Caco-2 (cell line): ENCODE data around the gene LIMS2. TPM values are rescaled to one million over a fixed set of nuclear protein-coding genes. Genes with fewer than 3 reads are reported as not detected.

Experiments used
- BruUV-seq: library from RNA; stranded (reverse); fragments of 400-500 nt; replicated peaks from 2 replicates; lab custom pipeline; 2021; lab: Mats Ljungman, UMichigan
- CTCF ChIA-PET: fragments of 300-600 bp; sonication (Branson Sonifier 250); formaldehyde crosslinking; loops from one replicate; lab custom pipeline; 2022; ENCODE audit warnings: antibody characterized with exemption; lab: Charles Lee
- POLR2A ChIA-PET: fragments of 300-600 bp; sonication (Branson Sonifier 250); formaldehyde crosslinking; loops from one replicate; lab custom pipeline; 2022; ENCODE audit warnings: antibody characterized with exemption; lab: Charles Lee
- DNase-seq, 2 experiments: peaks; one replicate each; pipeline versions ENCODE4 v3.0.0 to v3.0.0-alpha.2; 2020 to 2022
- H3K27me3 ChIP-seq: replicated peaks from 2 replicates; pipeline ENCODE4 v1.6.0; 2011; ENCODE audit warnings: low read length; ENCODE audit not compliant: control insufficient read depth, insufficient read depth
- H3K36me3 ChIP-seq: 2 replicates; pipeline ENCODE4 v1.5.1; 2011; ENCODE audit warnings: low read length; ENCODE audit not compliant: control insufficient read depth, insufficient read depth
- H3K4me1 ChIP-seq: fragments of 250-450 bp; sonication (Bioruptor Pico); 2 replicates; pipeline ENCODE4 v1.5.1; 2020; ENCODE audit warnings: mild to moderate bottlenecking
- H3K4me3 ChIP-seq: 2 replicates; pipeline ENCODE4 v1.5.1; 2011; ENCODE audit warnings: low read depth, mild to moderate bottlenecking, control low read depth, low read length
- H3K9me3 ChIP-seq: fragments of 250-450 bp; sonication (Bioruptor Pico); 2 replicates; pipeline ENCODE4 v1.5.1; 2020; ENCODE audit warnings: mild to moderate bottlenecking, moderate library complexity
- H3K27ac Mint-ChIP-seq: one replicate; pipeline ENCODE4 v1.8.0; 2022; ENCODE audit warnings: mixed read lengths; ENCODE audit not compliant: unreplicated experiment
- H3K27me3 Mint-ChIP-seq: one replicate; pipeline ENCODE4 v1.8.0; 2022; ENCODE audit warnings: mixed read lengths; ENCODE audit not compliant: insufficient read depth, unreplicated experiment
- H3K36me3 Mint-ChIP-seq: one replicate; pipeline ENCODE4 v1.8.0; 2022; ENCODE audit warnings: mild to moderate bottlenecking, mixed read lengths; ENCODE audit not compliant: insufficient read depth, unreplicated experiment
- H3K4me1 Mint-ChIP-seq: one replicate; pipeline ENCODE4 v1.8.0; 2022; ENCODE audit warnings: low read depth, mixed read lengths; ENCODE audit not compliant: unreplicated experiment
- H3K4me3 Mint-ChIP-seq: one replicate; pipeline ENCODE4 v1.8.0; 2022; ENCODE audit warnings: mild to moderate bottlenecking, moderate library complexity, mixed read lengths; ENCODE audit not compliant: unreplicated experiment
- H3K9me3 Mint-ChIP-seq: one replicate; pipeline ENCODE4 v1.8.0; 2022; ENCODE audit warnings: mixed read lengths; ENCODE audit not compliant: unreplicated experiment
- CTCF ChIP-seq, 2 experiments: fragments of 200-600 bp in 1 of 2; IDR thresholded peaks; 1 replicate in 1 of 2; 2 replicates in 1 of 2; pipeline versions ENCODE4 v1.5.1 to v1.8.0; 2011 to 2022; ENCODE audit warnings: antibody characterized with exemption in 1 of 2, control low read depth in 1 of 2, inconsistent platforms in 1 of 2, low read depth in 1 of 2, low read length in 1 of 2, mild to moderate bottlenecking in 1 of 2, moderate library complexity in 1 of 2; ENCODE audit not compliant: insufficient read depth in 1 of 2, severe bottlenecking in 1 of 2, unreplicated experiment in 1 of 2
- intact Hi-C: fragments of 100-400 bp; cut with micrococcal nuclease; formaldehyde crosslinking; loops from one replicate; pipeline ENCODE4 v1.10.0; 2022; ENCODE audit not compliant: unreplicated experiment
- total RNA-seq: library from RNA; stranded (reverse); gene quantifications from 2 replicates; pipeline ENCODE4 v1.2.3, GENCODE V29; 2022

The LIMS2 gene
- total RNA-seq, 1 experiment from 2014 or later = 10.0 TPM

GRCh38 chr2:127680706-127681287 is 5.5 kb upstream of the LIMS2 start:
- CTCF ChIA-PET = interaction anchor here (0.6 kb wide), 1 partner anchor 90 kb away, joined by 4 read pairs; no protein-coding TSS in a partner anchor
- H3K4me1 ChIP-seq = no peaks in the 10 kb centered on the region
- no peak for TF ChIP-seq CTCF (IDR thresholded peaks at IDR 0.05; ENCODE audit: insufficient read depth in 1 of 2, low read depth in 1 of 2, low read length in 1 of 2, severe bottlenecking in 1 of 2, unreplicated experiment in 1 of 2)
- Mint-ChIP-seq H3K4me3 (no peak overlapping the region), H3K36me3 (no peaks in the 10 kb centered on the region), H3K27me3 (peaks cover 11% of the 10 kb centered on the region), H3K4me1 (no peaks in the 10 kb centered on the region), H3K9me3 (no peaks in the 10 kb centered on the region), H3K27ac (no peak overlapping the region)
- H3K36me3 ChIP-seq = no peaks in the 10 kb centered on the region
- intact Hi-C loops = no loop called here
- H3K27me3 ChIP-seq = 0 out of 2 replicates have a peak, but pooled peaks cover 1% of the 10 kb centered on the region
- no peak overlapping the region for H3K4me3 ChIP-seq
- no TSS peak for BruUV-seq
- POLR2A ChIA-PET = interaction anchor here (0.6 kb wide), 1 partner anchor 17 kb away, joined by 3 read pairs; no protein-coding TSS in a partner anchor
- no peak for DNase-seq
- H3K9me3 ChIP-seq = no peaks in the 10 kb centered on the region

- H3K36me3 ChIP-seq = no peaks in the 10 kb centered on the region
- peaks cover 11% of the 10 kb centered on the region for H3K27me3 Mint-ChIP-seq
- BruUV-seq = no TSS peak
Measured at GRCh38 chr2:127679680-127680361, 4.5 kb upstream of the LIMS2 start.

More at GRCh38 chr2:127679680-127680361, 4.5 kb upstream of the LIMS2 start:
- Mint-ChIP-seq H3K36me3 (no peaks in the 10 kb centered on the region), H3K4me1 (no peaks in the 10 kb centered on the region), H3K9me3 (no peaks in the 10 kb centered on the region), H3K27ac (no peak overlapping the region), H3K4me3 (no peak overlapping the region)
- Histone ChIP-seq H3K4me1 (no peaks in the 10 kb centered on the region), H3K9me3 (no peaks in the 10 kb centered on the region), H3K27me3 (0 out of 2 replicates have a peak, but pooled peaks cover 1% of the 10 kb centered on the region), H3K4me3 (no peak overlapping the region)
- intact Hi-C loops = no loop called here
- ChIA-PET POLR2A (interaction anchor here (0.6 kb wide), 1 partner anchor 16 kb away, joined by 3 read pairs; no protein-coding TSS in a partner anchor), CTCF (no interaction called here)
- DNase-seq = no peak
- TF ChIP-seq CTCF (IDR thresholded peaks at IDR 0.05; ENCODE audit: insufficient read depth in 1 of 2, low read depth in 1 of 2, low read length in 1 of 2, severe bottlenecking in 1 of 2, unreplicated experiment in 1 of 2) = no peak
